ENCODE results near the gene UTP15. TPM values are rescaled to one million over a fixed set of nuclear protein-coding genes. Genes with fewer than 3 reads are reported as not detected.

Gene UTP15
- total RNA-seq, 1 experiment from 2014 or later: 35.2 TPM

DNA sequence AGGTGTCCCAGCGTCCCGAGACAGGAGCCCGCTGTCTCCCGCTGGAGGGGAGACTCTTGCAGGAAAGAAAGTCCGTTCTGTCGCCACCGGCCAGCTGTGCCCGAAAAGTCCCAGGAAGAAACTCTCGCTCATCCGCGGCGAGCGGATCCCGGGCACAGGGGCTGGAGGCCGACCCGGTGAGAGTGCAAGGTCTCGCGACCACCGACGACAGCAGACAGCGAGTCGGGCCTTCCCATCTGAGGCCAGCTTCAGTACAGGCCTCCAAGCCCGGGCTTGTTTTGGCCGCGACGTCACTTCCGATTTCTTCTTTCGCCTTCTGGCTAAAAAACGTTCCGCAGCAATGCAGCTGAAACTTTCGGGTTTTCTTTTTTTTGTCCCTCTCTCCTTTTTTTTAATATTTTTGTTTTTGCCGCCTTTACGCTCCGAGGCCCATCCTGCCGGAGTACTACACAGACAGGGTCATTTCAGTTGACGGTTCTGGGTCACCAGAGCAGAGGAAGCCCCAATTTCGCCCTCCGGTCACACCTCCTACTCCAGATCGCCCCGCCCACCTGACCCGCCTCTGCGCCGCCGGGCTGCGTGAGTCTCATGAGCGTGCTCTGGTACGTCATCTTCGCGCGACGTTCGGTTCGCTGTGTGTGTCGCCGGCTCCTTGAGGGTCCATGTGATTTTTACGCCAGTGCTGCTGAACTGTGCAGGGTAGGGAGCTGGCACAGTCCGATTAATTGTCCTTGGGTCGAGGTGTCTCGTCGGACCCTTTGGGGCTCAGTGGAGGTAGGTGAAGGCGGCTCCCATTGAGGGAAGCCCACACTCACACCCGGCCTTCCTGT, at the start of gene UTP15, which contains the start of gene ANKRA2 (continued):
- no peak for TF ChIP-seq GTF2I (CRISPR knock-in tag; conservative IDR thresholded peaks at IDR 0.05)
- TF ChIP-seq CREB1 (CRISPR knock-in tag; IDR thresholded peaks at IDR 0.05): no peak
- TF ChIP-seq FOXK1 (CRISPR knock-in tag; IDR thresholded peaks at IDR 0.05): peak; percentile 94
- TF ChIP-seq, protein P1, sequence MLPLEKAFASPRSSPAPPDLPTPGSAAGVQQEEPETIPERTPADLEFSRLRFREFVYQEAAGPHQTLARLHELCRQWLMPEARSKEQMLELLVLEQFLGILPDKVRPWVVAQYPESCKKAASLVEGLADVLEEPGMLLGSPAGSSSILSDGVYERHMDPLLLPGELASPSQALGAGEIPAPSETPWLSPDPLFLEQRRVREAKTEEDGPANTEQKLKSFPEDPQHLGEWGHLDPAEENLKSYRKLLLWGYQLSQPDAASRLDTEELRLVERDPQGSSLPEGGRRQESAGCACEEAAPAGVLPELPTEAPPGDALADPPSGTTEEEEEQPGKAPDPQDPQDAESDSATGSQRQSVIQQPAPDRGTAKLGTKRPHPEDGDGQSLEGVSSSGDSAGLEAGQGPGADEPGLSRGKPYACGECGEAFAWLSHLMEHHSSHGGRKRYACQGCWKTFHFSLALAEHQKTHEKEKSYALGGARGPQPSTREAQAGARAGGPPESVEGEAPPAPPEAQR (CRISPR knock-in tag; IDR thresholded peaks at IDR 0.05): no peak
- TF ChIP-seq, protein P2, sequence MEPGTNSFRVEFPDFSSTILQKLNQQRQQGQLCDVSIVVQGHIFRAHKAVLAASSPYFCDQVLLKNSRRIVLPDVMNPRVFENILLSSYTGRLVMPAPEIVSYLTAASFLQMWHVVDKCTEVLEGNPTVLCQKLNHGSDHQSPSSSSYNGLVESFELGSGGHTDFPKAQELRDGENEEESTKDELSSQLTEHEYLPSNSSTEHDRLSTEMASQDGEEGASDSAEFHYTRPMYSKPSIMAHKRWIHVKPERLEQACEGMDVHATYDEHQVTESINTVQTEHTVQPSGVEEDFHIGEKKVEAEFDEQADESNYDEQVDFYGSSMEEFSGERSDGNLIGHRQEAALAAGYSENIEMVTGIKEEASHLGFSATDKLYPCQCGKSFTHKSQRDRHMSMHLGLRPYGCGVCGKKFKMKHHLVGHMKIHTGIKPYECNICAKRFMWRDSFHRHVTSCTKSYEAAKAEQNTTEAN (CRISPR knock-in tag; IDR thresholded peaks at IDR 0.05): no peak
- TF ChIP-seq, protein P3, sequence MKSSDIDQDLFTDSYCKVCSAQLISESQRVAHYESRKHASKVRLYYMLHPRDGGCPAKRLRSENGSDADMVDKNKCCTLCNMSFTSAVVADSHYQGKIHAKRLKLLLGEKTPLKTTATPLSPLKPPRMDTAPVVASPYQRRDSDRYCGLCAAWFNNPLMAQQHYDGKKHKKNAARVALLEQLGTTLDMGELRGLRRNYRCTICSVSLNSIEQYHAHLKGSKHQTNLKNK (CRISPR knock-in tag; IDR thresholded peaks at IDR 0.05): no peak
- TF ChIP-seq TP53 (CRISPR knock-in tag; IDR thresholded peaks at IDR 0.05): peak; percentile 35; the same call in 1 of the 2 replicates
- no peak for TF ChIP-seq IRF2 (CRISPR knock-in tag; IDR thresholded peaks at IDR 0.05; ENCODE audit: borderline replicate concordance, low read depth)
- TF ChIP-seq FOXP1 (CRISPR knock-in tag; IDR thresholded peaks at IDR 0.05; ENCODE audit: borderline replicate concordance): peak; percentile 10; the same call in 1 of the 2 replicates
- peak; percentile 77; the same call in 1 of the 2 replicates for TF ChIP-seq ZNF232 (CRISPR knock-in tag; IDR thresholded peaks at IDR 0.05)
- no peak for TF ChIP-seq NFATC4 (CRISPR knock-in tag; IDR thresholded peaks at IDR 0.05)
- TF ChIP-seq GABPB1 (CRISPR knock-in tag; IDR thresholded peaks at IDR 0.05): 0 out of 2 replicates have a peak, but pooled peaks have one; percentile 9

DNA sequence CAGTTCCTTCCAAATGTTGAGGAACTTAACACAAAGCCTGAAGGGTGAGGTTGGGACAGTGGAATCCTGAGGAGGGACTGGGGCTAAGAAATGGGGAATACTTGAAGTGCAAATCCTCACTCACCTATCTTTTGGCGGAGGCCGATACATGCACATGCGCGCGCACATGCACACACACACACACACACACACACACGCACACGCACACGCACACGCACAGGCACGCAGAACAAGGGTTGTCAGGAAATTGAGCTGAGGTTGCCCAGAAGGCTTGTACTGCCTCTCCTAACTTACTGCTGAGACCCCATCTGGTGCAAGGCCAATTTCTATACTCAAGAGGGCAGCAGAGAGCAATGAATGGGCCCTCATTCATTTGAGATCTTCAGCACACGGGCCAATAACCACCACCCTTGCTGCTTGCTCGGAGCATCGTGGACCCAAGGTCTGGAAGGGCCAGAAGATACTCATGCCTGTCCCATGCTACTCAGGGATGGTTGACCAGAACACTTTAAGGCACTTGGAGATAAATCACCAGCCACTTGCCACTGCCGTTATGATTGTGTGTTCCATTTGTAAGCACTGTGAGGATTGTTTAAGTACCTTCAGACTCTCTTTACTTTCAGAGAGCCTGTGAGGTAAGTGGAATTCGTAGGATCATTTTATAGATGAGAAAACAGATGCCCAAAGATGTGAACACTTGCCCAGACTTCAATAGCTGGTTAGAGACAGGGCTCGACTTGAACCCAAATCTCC, 45.8 kb upstream of the UTP15 start:
- TF ChIP-seq ZNF232 (CRISPR knock-in tag; IDR thresholded peaks at IDR 0.05): no peak
- TF ChIP-seq, protein P4, sequence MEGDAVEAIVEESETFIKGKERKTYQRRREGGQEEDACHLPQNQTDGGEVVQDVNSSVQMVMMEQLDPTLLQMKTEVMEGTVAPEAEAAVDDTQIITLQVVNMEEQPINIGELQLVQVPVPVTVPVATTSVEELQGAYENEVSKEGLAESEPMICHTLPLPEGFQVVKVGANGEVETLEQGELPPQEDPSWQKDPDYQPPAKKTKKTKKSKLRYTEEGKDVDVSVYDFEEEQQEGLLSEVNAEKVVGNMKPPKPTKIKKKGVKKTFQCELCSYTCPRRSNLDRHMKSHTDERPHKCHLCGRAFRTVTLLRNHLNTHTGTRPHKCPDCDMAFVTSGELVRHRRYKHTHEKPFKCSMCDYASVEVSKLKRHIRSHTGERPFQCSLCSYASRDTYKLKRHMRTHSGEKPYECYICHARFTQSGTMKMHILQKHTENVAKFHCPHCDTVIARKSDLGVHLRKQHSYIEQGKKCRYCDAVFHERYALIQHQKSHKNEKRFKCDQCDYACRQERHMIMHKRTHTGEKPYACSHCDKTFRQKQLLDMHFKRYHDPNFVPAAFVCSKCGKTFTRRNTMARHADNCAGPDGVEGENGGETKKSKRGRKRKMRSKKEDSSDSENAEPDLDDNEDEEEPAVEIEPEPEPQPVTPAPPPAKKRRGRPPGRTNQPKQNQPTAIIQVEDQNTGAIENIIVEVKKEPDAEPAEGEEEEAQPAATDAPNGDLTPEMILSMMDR (IDR thresholded peaks at IDR 0.05): peak; percentile 74
- TF ChIP-seq, protein P3 (CRISPR knock-in tag; IDR thresholded peaks at IDR 0.05): no peak
- no peak for TF ChIP-seq ATF1 (CRISPR knock-in tag; IDR thresholded peaks at IDR 0.05)
- TF ChIP-seq, protein P5, sequence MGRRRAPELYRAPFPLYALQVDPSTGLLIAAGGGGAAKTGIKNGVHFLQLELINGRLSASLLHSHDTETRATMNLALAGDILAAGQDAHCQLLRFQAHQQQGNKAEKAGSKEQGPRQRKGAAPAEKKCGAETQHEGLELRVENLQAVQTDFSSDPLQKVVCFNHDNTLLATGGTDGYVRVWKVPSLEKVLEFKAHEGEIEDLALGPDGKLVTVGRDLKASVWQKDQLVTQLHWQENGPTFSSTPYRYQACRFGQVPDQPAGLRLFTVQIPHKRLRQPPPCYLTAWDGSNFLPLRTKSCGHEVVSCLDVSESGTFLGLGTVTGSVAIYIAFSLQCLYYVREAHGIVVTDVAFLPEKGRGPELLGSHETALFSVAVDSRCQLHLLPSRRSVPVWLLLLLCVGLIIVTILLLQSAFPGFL (CRISPR knock-in tag; IDR thresholded peaks at IDR 0.05; ENCODE audit: borderline replicate concordance): no peak
- no peak for TF ChIP-seq RELA (CRISPR knock-in tag; IDR thresholded peaks at IDR 0.05; ENCODE audit: borderline replicate concordance)
- TF ChIP-seq, protein P6, sequence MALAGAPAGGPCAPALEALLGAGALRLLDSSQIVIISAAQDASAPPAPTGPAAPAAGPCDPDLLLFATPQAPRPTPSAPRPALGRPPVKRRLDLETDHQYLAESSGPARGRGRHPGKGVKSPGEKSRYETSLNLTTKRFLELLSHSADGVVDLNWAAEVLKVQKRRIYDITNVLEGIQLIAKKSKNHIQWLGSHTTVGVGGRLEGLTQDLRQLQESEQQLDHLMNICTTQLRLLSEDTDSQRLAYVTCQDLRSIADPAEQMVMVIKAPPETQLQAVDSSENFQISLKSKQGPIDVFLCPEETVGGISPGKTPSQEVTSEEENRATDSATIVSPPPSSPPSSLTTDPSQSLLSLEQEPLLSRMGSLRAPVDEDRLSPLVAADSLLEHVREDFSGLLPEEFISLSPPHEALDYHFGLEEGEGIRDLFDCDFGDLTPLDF (CRISPR knock-in tag; IDR thresholded peaks at IDR 0.05): no peak
- no peak for TF ChIP-seq ZNF317 (CRISPR knock-in tag; IDR thresholded peaks at IDR 0.05; ENCODE audit: borderline replicate concordance, low read depth)
- TF ChIP-seq ZNF121 (CRISPR knock-in tag; IDR thresholded peaks at IDR 0.05): peak; percentile 97
- TF ChIP-seq NFATC4 (CRISPR knock-in tag; IDR thresholded peaks at IDR 0.05): no peak
- H3K36me3 Mint-ChIP-seq: no peaks in the 10 kb centered on the region
- H3K9me3 Mint-ChIP-seq: no peaks in the 10 kb centered on the region
- ChIA-PET POLR2A (interaction anchor here (1.4 kb wide), 1 partner anchor 17 kb away, joined by 4 read pairs; no protein-coding TSS in a partner anchor), CTCF (interaction anchor here (0.6 to 2.2 kb wide), 18 partner anchors 9 to 318 kb away, joined by 3 to 14 read pairs (median 4); partner anchors contain the start of gene FOXD1)
- no peaks in the 10 kb centered on the region for H3K27me3 Mint-ChIP-seq (ENCODE audit: low read depth)
- no peak overlapping the region; the same call in 1 of the 2 replicates for H3K4me3 Mint-ChIP-seq
- peak; percentile 77 for DNase-seq (ENCODE audit: low spot score)
- H3K4me1 Mint-ChIP-seq: peaks cover 15% of the 10 kb centered on the region
- no peak overlapping the region for H3K27ac Mint-ChIP-seq
- ATAC-seq: peak; percentile 98
